ENCODE measurements around the gene RNLS.
"Not testable (repeated sequence)": the region's sequence is repeated elsewhere in the genome, so short reads cannot be mapped to it uniquely, and the experiment has no call there.

RNLS gene

DNA sequence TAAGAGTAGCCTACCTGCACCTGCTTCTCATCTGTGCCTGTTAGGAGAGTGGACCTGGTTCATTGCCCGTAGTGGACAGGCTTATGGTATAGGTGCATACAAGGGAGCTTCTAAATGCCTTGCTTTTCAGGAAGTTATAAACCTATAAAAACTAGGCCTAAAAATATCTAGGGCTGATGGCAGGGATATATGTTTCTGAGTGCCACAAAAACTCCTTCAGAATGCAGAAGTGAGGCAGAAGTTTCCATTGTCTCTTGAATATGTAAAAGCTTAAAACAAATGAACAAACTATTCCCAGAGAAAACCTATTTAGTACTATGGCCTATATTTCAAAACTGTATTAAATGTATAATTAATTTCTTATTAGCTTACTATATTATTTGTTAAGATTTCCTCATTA is 91.8 kb downstream of the RNLS start:
- Mint-ChIP-seq H3K9me3 (no peaks in the 10 kb centered on the region), H3K27ac (no peak overlapping the region), H3K36me3 (ENCODE audit: low read depth) (no peaks in the 10 kb centered on the region), H3K4me3 (no peak overlapping the region), H3K27me3 (ENCODE audit: low read depth) (peaks cover 10% of the 10 kb centered on the region), H3K4me1 (ENCODE audit: low read depth) (peaks cover 11% of the 10 kb centered on the region)

DNA sequence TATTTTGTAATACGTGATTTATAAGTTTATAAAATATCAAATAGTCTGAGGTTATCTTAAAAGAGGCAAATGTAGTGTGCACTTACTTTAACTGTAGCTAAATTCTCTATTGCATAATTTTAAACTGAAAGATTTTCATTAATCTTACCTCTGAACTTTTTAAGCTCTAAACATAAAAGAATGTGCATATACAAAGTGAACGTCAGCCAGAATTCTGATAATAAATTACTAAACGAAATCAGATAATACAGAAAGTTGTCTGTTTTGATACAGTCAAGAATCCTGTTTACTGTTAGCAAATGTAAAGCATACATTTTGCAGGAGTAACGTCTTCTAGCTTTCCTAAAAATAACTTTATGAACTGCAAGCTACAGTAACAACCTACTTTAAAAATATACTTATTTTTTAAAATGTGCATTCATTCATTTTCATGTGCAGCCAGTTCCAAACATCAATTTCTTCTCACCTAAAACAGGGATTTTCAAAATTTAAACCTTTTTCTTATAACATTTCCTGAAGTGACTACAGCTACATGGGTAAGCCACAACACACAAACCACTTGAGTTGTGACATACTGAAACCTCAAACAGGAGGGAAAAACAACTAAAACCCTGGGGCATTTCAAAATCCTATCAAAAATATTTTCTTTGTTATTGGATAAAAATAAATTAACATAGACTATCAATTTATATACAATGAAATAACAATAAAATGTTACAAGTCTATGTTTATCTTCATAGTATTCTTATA is 92.7 kb downstream of the RNLS start:
- Mint-ChIP-seq H3K27me3 (ENCODE audit: low read depth) (peaks cover 5% of the 10 kb centered on the region), H3K27ac (no peak overlapping the region), H3K4me1 (ENCODE audit: low read depth) (peaks cover 8% of the 10 kb centered on the region), H3K4me3 (no peak overlapping the region), H3K36me3 (ENCODE audit: low read depth) (no peaks in the 10 kb centered on the region), H3K9me3 (no peaks in the 10 kb centered on the region)

DNA sequence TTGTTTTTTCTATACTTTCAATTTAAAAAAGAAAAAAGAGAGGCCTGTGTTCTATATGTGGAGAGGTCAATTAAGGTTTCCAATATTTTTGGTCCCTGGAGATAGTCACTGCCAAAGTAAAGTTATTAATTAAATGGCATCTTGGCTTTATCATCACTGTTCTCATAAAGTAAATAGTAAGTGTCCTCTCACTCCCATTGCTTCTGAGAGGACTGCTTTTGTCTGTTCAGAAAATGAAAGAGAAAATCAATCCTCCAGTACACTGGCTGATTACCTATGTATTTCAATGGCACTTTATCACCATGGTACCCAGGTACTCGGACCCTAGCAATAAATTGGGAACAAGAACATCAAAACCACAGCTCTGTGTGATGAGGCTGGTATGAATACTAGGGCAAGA is 94.0 kb downstream of the RNLS start:
- H3K36me3 Mint-ChIP-seq (ENCODE audit: low read depth) = no peaks in the 10 kb centered on the region
- H3K27ac Mint-ChIP-seq = no peak overlapping the region
- no peak overlapping the region for H3K4me3 Mint-ChIP-seq
- H3K4me1 Mint-ChIP-seq (ENCODE audit: low read depth) = peaks cover 7% of the 10 kb centered on the region
- H3K9me3 Mint-ChIP-seq = no peaks in the 10 kb centered on the region
- H3K27me3 Mint-ChIP-seq (ENCODE audit: low read depth) = peaks cover 3% of the 10 kb centered on the region

DNA sequence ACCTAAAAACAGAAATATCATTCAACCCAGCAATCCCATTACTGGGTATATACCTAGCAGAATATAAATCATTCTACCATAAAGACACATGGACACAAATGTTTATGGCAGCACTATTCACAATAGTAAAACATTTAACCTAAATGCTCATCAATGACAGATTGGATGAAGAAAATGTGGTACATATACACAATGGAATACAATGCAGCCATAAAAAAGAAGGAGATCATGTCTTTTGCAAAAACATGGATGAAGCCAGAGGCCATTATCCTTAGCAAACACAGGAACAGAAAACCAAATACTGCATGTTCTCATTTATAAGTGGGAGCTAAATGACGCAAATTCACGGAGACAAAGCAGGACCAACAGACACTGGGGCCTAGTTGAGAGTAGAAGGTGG is 96.3 kb downstream of the RNLS start:
- H3K9me3 Mint-ChIP-seq; H3K36me3 Mint-ChIP-seq (ENCODE audit: low read depth); H3K4me1 Mint-ChIP-seq (ENCODE audit: low read depth); H3K4me3 Mint-ChIP-seq; H3K27me3 Mint-ChIP-seq (ENCODE audit: low read depth); H3K27ac Mint-ChIP-seq: not testable (repeated sequence)

DNA sequence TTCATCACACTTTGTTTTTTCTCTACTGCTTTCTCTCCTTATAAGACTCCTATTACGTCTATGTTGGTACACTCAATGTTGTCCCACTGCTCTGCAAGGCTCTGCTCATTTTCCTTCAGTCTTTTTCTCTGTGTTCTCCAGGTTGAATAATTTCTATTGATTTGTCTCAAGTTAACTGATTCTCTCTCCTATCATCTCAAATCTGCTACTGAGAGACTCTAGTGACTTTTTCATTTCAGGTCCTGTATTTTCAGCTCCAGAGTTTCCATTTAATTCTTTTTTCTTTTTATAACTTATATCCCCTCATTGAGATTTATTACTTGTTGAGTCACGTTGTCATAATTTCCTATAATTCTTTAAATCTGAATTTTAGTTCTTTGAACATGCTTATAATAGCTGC is 100.9 kb downstream of the RNLS start:
- peaks cover 12% of the 10 kb centered on the region for H3K27me3 Mint-ChIP-seq (ENCODE audit: low read depth)
- H3K36me3 Mint-ChIP-seq (ENCODE audit: low read depth) = no peaks in the 10 kb centered on the region
- no peak overlapping the region for H3K27ac Mint-ChIP-seq
- H3K9me3 Mint-ChIP-seq = no peaks in the 10 kb centered on the region
- no peak overlapping the region for H3K4me3 Mint-ChIP-seq
- H3K4me1 Mint-ChIP-seq (ENCODE audit: low read depth) = no peaks in the 10 kb centered on the region

DNA sequence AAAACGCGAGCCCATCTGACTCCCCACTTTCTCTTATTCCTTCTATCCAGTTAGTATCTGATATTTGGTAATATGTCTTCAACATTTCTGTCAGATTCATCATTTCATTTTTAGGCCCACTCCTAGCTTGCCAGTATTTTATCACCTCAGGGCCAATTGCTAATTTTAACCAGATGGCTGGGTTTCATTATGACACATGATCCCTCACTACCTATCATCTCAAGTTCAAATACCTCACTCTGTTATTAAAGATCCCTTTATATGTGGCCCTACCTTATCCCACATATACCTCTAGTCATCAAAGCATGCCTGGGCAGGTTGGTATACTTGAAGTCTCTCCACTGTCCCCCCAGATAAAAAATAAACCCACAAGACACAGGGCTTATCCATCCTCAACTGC is 104.9 kb downstream of the RNLS start:
- Mint-ChIP-seq H3K9me3 (no peaks in the 10 kb centered on the region), H3K27ac (no peak overlapping the region), H3K4me1 (ENCODE audit: low read depth) (no peaks in the 10 kb centered on the region), H3K27me3 (ENCODE audit: low read depth) (peaks cover 12% of the 10 kb centered on the region), H3K4me3 (no peak overlapping the region), H3K36me3 (ENCODE audit: low read depth) (no peaks in the 10 kb centered on the region)

DNA sequence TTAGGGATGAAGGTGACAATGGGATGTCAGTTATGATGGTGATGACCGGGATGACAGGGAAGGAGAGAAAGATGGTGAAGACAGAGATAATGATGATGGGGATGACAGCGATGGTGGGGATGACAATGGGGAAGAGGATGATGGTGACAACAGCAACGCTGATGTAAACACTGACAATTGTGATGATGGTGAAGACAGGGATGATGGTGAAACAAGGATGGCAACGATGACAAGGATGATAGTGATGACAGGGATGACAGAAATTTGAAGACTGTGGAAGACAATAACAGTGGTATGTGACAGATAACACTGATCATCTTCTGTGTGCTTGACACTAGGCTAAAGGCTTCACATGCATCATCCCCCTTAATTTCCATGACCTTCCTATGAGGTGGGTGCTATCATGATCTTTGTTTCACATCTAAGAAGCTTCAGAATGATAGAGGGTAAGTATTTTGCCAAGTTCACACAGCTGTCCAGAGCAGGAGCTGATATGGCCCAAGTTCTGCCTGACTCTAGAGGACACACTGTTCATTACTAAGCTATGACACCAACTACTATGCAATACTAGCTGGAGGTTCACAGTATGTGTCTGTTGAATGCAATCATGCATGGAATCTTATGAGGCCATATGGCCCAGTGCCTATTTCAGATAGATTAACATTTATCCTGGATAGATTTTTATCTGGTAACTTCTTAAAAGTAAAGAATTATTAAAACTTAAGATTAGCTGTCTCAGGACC is 105.6 kb downstream of the RNLS start:
- Mint-ChIP-seq H3K4me1 (ENCODE audit: low read depth) (no peaks in the 10 kb centered on the region), H3K27me3 (ENCODE audit: low read depth) (peaks cover 7% of the 10 kb centered on the region), H3K9me3 (no peaks in the 10 kb centered on the region), H3K27ac (no peak overlapping the region), H3K36me3 (ENCODE audit: low read depth) (no peaks in the 10 kb centered on the region), H3K4me3 (no peak overlapping the region)

DNA sequence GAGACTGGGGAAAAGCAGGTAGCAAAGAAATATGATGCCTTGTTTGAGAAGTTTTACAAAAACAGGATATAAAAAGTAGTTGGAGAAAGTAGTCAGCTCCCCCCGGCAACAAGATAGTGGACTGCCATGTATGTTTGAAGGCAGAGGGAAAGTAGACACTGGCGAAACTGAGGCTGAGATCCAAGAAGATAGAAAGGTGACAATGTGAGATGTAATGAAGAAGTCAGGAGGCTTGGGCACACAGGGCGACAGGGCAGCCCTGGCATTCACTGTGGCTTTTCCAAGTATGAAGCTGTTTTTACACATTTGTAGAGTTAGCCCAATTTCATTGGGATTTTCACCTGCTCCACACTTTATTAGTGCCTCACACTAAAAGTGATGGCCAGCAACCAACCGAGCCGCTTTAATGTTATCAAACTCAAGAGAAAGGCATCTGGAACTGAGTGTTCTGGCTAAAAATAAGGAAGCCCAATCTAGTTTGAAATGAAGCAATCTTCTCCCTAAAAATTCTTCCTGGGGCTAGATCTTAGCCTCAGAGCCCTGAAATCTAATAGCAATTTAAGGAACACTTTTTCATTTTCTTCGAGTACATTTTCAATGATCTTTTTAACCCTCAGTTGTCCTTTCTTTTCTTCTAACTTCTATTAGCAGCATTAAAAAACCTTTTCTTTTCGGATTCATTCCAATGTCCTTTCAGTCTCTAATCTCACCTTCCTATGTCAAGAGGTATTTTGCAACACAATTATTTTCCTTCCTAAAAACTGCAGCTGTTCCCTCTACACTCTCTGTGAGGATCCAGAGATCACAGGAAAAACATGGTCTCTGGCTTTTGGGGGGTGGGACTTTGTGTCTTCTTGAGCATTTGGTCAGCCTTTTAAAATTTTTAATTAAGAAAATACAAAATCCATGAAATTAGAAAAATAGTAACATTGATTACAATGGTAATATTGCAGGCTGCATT is 108.0 kb downstream of the RNLS start:
- Mint-ChIP-seq H3K27ac (no peak overlapping the region), H3K27me3 (ENCODE audit: low read depth) (no peaks in the 10 kb centered on the region)

DNA sequence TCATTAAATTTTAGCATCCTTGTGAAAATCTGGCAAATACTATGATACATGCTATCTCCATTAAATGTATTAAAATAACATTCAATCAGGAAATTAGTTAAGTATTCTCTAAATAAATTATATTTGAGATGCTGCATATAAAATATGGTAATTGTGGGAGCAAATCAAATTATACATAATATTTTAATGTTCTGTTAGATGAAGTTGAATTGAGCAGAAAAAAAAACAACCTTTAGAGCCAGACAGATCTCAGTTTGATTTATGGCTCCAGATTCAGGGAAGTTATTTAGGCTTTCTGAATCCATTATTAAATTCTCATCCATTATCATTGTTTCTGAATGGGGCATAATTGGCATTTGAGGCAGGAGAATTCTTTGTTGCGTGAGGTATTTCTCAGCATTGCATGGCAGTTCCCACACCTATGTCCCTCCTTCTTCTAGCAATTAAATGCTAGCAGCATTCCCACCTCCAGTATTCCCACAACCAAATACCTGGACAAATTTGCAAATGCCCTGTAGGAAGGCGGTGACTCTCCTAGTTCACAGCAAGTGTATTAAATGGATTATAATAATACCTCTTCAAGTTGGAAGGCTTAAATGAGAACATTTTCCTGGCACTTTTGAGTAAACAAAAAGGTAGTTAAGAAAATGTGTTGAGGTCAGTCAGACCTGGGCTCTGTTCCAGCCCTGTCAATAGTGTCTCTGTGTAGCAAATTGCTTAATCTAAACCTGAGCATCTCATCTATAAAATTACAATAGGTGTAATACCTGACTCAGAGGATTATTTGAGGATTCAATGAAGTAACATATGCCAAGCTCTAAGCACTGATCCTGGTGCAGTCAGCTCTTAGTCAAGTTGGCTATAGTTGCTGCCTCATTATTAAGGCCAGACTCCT is 108.9 kb downstream of the RNLS start:
- no peaks in the 10 kb centered on the region for H3K27me3 Mint-ChIP-seq (ENCODE audit: low read depth)
- no peaks in the 10 kb centered on the region for H3K36me3 Mint-ChIP-seq (ENCODE audit: low read depth)
- no peak overlapping the region for H3K4me3 Mint-ChIP-seq
- no peaks in the 10 kb centered on the region for H3K4me1 Mint-ChIP-seq (ENCODE audit: low read depth)
- no peaks in the 10 kb centered on the region for H3K9me3 Mint-ChIP-seq
- H3K27ac Mint-ChIP-seq = no peak overlapping the region

More for the DNA sequence above, 108.0 kb downstream of the RNLS start:
- Mint-ChIP-seq H3K4me1 (ENCODE audit: low read depth) (no peaks in the 10 kb centered on the region), H3K36me3 (ENCODE audit: low read depth) (no peaks in the 10 kb centered on the region), H3K9me3 (no peaks in the 10 kb centered on the region), H3K4me3 (no peak overlapping the region)

DNA sequence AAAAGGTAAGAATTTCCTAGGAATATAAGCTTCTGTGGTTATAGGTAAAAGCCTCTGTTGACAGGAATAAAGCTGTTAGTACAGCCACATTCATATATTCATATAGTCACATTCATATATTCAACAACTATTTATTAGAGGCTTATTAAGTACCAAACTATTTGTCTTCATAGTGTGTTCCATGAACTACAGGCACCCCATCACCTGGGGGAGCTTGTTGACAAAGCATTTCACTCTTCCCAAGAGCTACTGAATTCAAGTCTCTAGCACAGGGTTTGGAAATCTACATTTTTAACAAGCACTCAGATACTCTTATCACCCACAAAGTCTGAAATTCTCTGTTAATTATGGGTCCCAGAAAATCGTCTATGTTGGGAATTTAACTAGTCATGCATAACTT is 110.6 kb downstream of the RNLS start:
- Mint-ChIP-seq H3K4me3 (no peak overlapping the region), H3K4me1 (ENCODE audit: low read depth) (no peaks in the 10 kb centered on the region), H3K36me3 (ENCODE audit: low read depth) (no peaks in the 10 kb centered on the region), H3K27me3 (ENCODE audit: low read depth) (peaks cover 3% of the 10 kb centered on the region), H3K9me3 (no peaks in the 10 kb centered on the region), H3K27ac (no peak overlapping the region)

DNA sequence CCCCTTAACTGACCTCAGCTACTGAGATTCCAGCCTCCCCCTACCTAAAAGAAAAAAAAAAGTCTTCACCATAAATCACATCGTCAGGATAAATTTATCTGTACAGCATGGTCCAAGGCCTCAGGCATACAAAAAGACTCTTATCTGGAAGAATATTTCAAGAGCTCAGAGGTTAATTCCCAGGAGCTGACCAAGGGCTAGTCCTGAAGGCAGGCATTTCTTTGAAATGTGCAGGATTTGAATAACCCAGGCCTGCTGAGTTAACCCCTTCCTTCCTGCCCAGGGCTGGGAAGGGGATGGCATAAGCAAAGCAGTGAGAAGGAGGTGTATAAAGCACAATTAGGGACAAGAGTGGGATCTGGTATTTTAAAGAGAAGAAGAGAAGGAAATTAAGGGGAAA is 111.2 kb downstream of the RNLS start:
- H3K4me1 Mint-ChIP-seq (ENCODE audit: low read depth) = no peaks in the 10 kb centered on the region
- no peak overlapping the region for H3K4me3 Mint-ChIP-seq
- H3K9me3 Mint-ChIP-seq = no peaks in the 10 kb centered on the region
- no peaks in the 10 kb centered on the region for H3K36me3 Mint-ChIP-seq (ENCODE audit: low read depth)
- H3K27ac Mint-ChIP-seq = no peak overlapping the region
- peaks cover 3% of the 10 kb centered on the region for H3K27me3 Mint-ChIP-seq (ENCODE audit: low read depth)

DNA sequence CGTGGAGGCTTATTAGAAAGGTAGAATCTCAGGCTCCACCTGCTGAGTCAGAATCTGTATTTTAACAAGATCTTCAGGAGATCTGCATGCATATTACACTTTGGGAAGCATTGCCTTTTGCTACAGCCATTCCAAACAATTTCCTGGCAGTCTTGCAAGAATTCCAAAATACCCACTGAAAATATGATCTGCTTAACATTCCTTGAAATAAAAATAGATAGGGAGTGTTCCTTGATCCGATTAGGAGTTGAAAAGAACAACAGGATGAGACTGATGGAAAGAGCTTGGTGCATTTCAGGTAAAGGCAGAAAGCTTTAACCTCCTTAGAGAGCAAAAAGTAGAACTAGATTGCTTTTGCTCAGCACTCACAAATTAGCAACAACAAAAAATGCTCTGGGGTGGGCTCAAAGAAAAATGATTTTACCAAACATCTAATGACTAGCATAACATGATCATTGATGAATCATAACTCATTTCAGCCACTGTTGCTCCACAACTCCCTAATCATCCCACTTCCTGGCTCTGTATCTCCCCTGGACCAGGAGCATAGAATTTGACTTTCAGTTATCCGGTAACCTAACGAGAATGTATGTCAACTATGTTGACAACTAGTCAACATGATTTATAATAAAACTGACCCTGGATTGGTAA is 115.2 kb downstream of the RNLS start:
- Mint-ChIP-seq H3K4me3 (no peak overlapping the region), H3K27ac (no peak overlapping the region), H3K4me1 (ENCODE audit: low read depth) (no peaks in the 10 kb centered on the region), H3K9me3 (no peaks in the 10 kb centered on the region), H3K36me3 (ENCODE audit: low read depth) (no peaks in the 10 kb centered on the region), H3K27me3 (ENCODE audit: low read depth) (peaks cover 8% of the 10 kb centered on the region)

DNA sequence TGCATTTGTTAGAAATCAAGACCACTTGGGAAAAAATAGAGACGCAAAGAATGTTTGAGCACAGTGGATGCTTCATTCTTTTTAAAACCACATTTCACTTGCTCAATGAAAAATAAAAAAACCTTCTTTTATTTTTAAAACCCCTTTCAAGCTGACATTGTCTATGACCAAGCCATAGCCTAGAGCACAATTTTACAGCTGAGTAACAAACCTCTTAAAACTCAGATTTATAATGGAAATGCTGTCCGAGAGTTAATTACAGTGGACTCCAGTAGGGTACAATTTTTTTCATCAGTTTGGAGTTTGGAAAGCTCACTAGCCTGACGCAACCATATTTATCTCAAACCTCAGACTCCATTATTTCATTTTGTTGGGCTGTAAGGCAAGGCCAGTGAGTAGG is 116.3 kb downstream of the RNLS start:
- Mint-ChIP-seq H3K27me3 (ENCODE audit: low read depth) (peaks cover 13% of the 10 kb centered on the region), H3K27ac (no peak overlapping the region)

More for the DNA sequence above, 116.3 kb downstream of the RNLS start:
- Mint-ChIP-seq H3K9me3 (no peaks in the 10 kb centered on the region), H3K4me3 (no peak overlapping the region), H3K36me3 (ENCODE audit: low read depth) (no peaks in the 10 kb centered on the region), H3K4me1 (ENCODE audit: low read depth) (no peaks in the 10 kb centered on the region)

All from T-helper 1 cell treated with Interleukin-12 subunit alpha and Interleukin-12 subunit beta and Interleukin-4 antibody, amounts not matched to agents 30 μg/mL and 1 μg/mL, for 36 hours (primary cell).